Measurements from ENCODE around the gene NKD1.

NKD1 gene

GRCh38 chr16:50585331-50585776, 37.2 kb downstream of the NKD1 start:
- Histone ChIP-seq H3K9me2 (replicated peaks; ENCODE audit: insufficient read depth, low read length) (no peaks in the 10 kb centered on the region), H3K9me3 (replicated peaks; ENCODE audit: insufficient read depth, low read length) (no peaks in the 10 kb centered on the region), H3K27ac (ENCODE audit: low read length) (no peak overlapping the region), H3K79me2 (ENCODE audit: low read length) (no peaks in the 10 kb centered on the region), H3K9ac (ENCODE audit: low read length) (no peak overlapping the region), H3F3A (ENCODE audit: insufficient read depth, low read length) (no peaks in the 10 kb centered on the region), H3K4me1 (ENCODE audit: low read length) (no peaks in the 10 kb centered on the region), H3K36me3 (replicated peaks; ENCODE audit: insufficient read depth, low read length) (no peaks in the 10 kb centered on the region), H2AFZ (ENCODE audit: low read length) (no peak overlapping the region), H3K4me2 (ENCODE audit: low read depth, low read length) (no peak overlapping the region), H3K4me3 (ENCODE audit: low read length) (no peak overlapping the region), H4K20me1 (ENCODE audit: insufficient read depth, low read length) (no peaks in the 10 kb centered on the region), H3K27me3 (replicated peaks; ENCODE audit: insufficient read depth, low read length) (no peaks in the 10 kb centered on the region)
- no peak for DNase-seq
- TF ChIP-seq CTCF (IDR thresholded peaks at IDR 0.05; ENCODE audit: low read length) = no peak
- no peak for TF ChIP-seq EZH2phosphoT487 (IDR thresholded peaks at IDR 0.05; ENCODE audit: low read length)

GRCh38 chr16:50587543-50587942, 39.3 kb downstream of the NKD1 start:
- no peak for DNase-seq
- H3K27me3 ChIP-seq (replicated peaks; ENCODE audit: insufficient read depth, low read length) = no peaks in the 10 kb centered on the region
- no peaks in the 10 kb centered on the region for H3K9me3 ChIP-seq (replicated peaks; ENCODE audit: insufficient read depth, low read length)
- no peaks in the 10 kb centered on the region for H3K79me2 ChIP-seq (ENCODE audit: low read length)
- no peaks in the 10 kb centered on the region for H3F3A ChIP-seq (ENCODE audit: insufficient read depth, low read length)
- no peak overlapping the region for H3K9ac ChIP-seq (ENCODE audit: low read length)
- no peak overlapping the region for H3K4me2 ChIP-seq (ENCODE audit: low read depth, low read length)
- H3K9me2 ChIP-seq (replicated peaks; ENCODE audit: insufficient read depth, low read length) = no peaks in the 10 kb centered on the region
- no peak overlapping the region for H2AFZ ChIP-seq (ENCODE audit: low read length)
- H4K20me1 ChIP-seq (ENCODE audit: insufficient read depth, low read length) = no peaks in the 10 kb centered on the region
- no peaks in the 10 kb centered on the region for H3K4me1 ChIP-seq (ENCODE audit: low read length)
- H3K36me3 ChIP-seq (replicated peaks; ENCODE audit: insufficient read depth, low read length) = no peaks in the 10 kb centered on the region
- no peak overlapping the region for H3K4me3 ChIP-seq (ENCODE audit: low read length)
- H3K27ac ChIP-seq (ENCODE audit: low read length) = no peak overlapping the region
- TF ChIP-seq EZH2 (optimal IDR thresholded peaks at IDR 0.05; ENCODE audit: low read depth, low read length) = no peak
- no peak for TF ChIP-seq CTCF (IDR thresholded peaks at IDR 0.05; ENCODE audit: low read length)
- no peak for TF ChIP-seq EZH2phosphoT487 (IDR thresholded peaks at IDR 0.05; ENCODE audit: low read length)

DNA sequence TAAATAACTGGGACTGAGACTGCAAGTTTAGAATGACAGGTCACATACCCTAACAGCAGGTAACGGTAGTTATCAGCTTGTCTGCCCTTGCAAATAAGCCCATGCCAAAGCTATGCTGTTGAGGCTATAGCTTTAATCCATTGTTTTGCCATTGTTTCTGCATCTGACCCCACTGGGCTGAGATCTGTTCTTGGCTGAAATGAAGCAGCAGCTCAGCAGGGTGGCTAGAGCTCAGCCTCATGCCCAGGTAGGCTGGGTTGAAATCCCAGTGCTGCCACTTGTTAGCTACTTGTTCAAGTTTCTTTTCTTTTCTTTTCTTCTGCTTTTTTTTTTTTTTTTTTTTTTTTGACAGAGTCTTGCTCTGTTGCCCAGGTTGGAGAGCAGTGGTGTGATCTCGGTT, 40.1 kb downstream of the NKD1 start:
- Histone ChIP-seq H3K36me3 (replicated peaks; ENCODE audit: insufficient read depth, low read length) (no peaks in the 10 kb centered on the region), H3K4me2 (ENCODE audit: low read depth, low read length) (no peak overlapping the region), H3K4me1 (ENCODE audit: low read length) (no peaks in the 10 kb centered on the region), H4K20me1 (ENCODE audit: insufficient read depth, low read length) (no peaks in the 10 kb centered on the region), H3K9me2 (replicated peaks; ENCODE audit: insufficient read depth, low read length) (no peaks in the 10 kb centered on the region), H3K9me3 (replicated peaks; ENCODE audit: insufficient read depth, low read length) (no peaks in the 10 kb centered on the region), H3K4me3 (ENCODE audit: low read length) (no peak overlapping the region), H3K27me3 (replicated peaks; ENCODE audit: insufficient read depth, low read length) (no peaks in the 10 kb centered on the region), H2AFZ (ENCODE audit: low read length) (no peak overlapping the region), H3F3A (ENCODE audit: insufficient read depth, low read length) (no peaks in the 10 kb centered on the region), H3K27ac (ENCODE audit: low read length) (no peak overlapping the region), H3K9ac (ENCODE audit: low read length) (no peak overlapping the region), H3K79me2 (ENCODE audit: low read length) (no peaks in the 10 kb centered on the region)
- TF ChIP-seq EZH2 (optimal IDR thresholded peaks at IDR 0.05; ENCODE audit: low read depth, low read length) (no peak), CTCF (IDR thresholded peaks at IDR 0.05; ENCODE audit: low read length) (no peak), EZH2phosphoT487 (IDR thresholded peaks at IDR 0.05; ENCODE audit: low read length) (no peak)
- DNase-seq = no peak

Measured in MM.1S (cell line).